HG02610 (cell line): ENCODE data around the gene OR5D18.
"Not testable (repeated sequence)": the region's sequence is repeated elsewhere in the genome, so short reads cannot be mapped to it uniquely, and the experiment has no call there.

Experiments
- ATAC-seq: cut with Tn5 transposase; IDR thresholded peaks from one replicate; pipeline ENCODE4 v1.9.1; 2021; ENCODE audit warnings: mild to moderate bottlenecking, moderate library complexity; ENCODE audit not compliant: unreplicated experiment

Gene OR5D18

DNA sequence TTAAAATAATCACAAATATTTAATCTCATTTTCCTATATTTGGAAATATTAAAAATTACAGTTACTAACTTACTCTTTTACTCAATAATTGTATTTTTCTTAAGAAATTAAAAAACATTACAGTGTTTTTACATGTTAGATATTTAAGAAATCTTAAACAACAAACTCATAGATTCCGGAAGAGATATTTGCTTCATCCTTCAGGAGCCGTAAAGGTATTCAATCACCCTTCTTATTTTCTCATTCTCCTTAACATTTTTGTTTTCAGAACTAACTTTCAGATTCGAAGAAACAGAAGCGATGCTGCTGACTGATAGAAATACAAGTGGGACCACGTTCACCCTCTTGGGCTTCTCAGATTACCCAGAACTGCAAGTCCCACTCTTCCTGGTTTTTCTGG lies at the start of gene OR5D18:
TSS of gene OR5D18 (plus strand) at position 301 of the 400 bp plus-strand sequence. CDS start at position 301, 0 bp downstream.
- ATAC-seq: no peak

DNA sequence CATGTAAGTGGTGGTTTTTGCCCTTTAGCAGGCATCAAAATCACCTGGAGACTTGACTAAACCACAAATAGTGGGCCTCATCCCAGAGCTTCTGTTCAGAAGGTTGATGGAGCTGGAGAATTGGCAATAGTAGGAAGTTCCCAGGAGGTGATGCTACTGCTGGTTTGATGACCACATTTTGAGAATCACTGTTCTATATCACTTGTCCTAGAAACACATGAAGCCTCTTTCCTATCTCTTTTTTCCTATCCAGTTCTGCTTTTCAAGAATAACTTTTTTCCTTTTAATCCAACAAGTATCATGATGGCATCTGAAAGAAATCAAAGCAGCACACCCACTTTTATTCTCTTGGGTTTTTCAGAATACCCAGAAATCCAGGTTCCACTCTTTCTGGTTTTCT lies 46.3 kb upstream of the OR5D18 start, which contains the start of gene OR5D13:
TSS of gene OR5D13 (plus strand) at position 301 of the 400 bp plus-strand sequence. CDS start at position 301, 0 bp downstream.
- ATAC-seq: no peak

DNA sequence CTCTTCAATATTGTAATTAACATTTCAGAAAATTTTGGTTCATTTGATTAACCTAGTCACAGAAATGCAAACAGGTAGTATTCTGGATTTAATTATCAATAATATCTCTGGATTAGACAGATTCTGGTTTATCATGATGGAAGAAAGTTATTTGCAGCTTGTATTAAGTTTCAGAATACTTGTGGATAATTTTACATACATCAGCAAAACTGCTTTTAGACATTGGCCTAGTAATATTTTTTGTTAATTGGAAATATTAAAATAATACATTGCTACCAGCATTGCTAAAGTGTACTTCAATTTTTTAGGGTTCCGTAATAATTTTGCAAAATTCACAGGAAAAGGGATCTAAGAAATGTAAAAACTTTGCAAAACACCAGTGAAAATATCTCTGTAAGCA lies 27.8 kb upstream of the OR5D18 start:
- ATAC-seq: no peak

- no peak for ATAC-seq
Measured at GRCh38 chr11:55793321-55793720, 26.1 kb upstream of the OR5D18 start.

DNA sequence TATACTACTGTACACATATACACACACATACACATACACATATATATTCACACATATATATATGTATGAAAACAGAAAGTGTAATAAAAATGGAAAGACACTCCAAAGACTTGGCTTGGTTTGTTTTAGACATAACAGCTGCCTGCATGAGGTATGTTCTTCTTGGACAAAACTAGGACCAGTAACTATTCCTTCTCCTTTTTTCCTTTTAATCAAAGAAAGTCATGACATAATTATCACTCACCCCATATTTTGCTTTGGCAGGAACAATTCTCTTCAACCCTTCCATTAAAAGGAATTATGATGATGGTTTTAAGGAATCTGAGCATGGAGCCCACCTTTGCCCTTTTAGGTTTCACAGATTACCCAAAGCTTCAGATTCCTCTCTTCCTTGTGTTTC lies 24.2 kb upstream of the OR5D18 start, which contains the start of gene OR5D14:
TSS of gene OR5D14 (plus strand) at position 301 of the 400 bp plus-strand sequence. CDS start at position 301, 0 bp downstream.
- no peak for ATAC-seq

- ATAC-seq: no peak
Measured at GRCh38 chr11:55806248-55806647, 13.2 kb upstream of the OR5D18 start.

DNA sequence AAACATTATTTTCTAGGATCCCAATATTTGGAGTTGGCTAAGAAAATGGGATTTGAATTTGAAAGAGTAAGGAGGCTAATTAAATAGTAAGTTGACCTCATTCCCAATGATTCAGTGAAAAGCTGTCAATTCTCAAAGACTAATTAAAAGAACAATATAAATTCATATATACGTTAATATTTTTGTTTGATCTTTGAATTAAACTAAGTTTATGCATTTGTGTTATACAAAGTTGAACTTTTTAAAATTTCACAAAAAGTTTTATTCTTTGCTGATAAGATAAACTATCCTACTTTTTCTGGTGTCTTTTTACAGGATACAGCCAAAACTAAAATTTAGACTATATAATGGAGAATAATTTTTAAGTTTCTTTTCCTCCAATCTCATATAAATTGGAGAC lies 8.4 kb upstream of the OR5D18 start, which contains the start of gene OR5L1:
TSS of gene OR5L1 (plus strand) at position 301 of the 400 bp plus-strand sequence. CDS start 100 bp downstream, outside the sequence.
- ATAC-seq: no peak

- no peak for ATAC-seq
Measured at GRCh38 chr11:55826919-55827318, 7.5 kb downstream of the OR5D18 start, which contains the start of gene OR5L2. Gene OR5L2, plus strand, starts transcription at chr11:55827219. Its CDS starts 0 bp downstream, at chr11:55827219.

- ATAC-seq: no peak
Measured at GRCh38 chr11:55838452-55838851, 19.0 kb downstream of the OR5D18 start, which contains the start of gene OR5D16. Gene OR5D16, plus strand, starts transcription at chr11:55838752. Its CDS starts 0 bp downstream, at chr11:55838752.

DNA sequence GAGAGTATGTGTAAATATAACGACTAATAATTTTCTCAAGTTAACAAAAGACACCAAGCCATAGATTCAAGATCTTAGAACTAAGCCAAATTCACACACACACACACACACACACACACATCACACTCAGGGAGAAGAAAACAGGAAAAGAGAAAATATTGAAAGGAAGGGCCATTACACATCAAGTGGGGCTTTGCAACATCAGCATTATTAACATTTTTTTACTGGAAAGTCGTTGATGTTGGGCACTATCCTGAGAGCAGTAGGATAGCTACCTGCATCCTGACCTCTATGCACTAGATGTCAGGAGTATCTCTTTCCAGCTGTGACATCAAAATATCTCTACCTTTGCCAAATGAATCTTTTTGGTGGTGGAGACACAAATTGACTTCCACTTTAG lies 28.0 kb downstream of the OR5D18 start:
- ATAC-seq: no peak

- no peak for ATAC-seq
Measured at GRCh38 chr11:55849037-55849436, 29.6 kb downstream of the OR5D18 start.

DNA sequence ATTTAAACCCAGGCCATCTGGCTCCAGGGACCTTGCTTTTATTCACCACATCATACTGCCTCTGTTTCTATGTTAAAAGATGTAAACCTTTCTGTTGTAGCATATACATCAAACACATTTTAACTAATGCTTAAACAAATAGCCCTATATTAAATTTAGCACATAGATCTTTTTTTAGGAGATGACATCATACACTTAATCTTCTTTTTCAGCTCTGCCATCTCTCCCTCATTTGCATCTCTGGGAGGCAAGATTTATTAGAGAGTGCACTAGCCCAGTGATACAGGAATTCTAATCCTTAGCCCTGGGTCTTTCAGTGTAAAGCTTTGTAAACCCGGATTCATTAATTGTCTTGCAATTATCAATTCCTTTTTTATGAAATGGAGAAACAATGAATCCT lies 32.7 kb downstream of the OR5D18 start:
- no peak for ATAC-seq

DNA sequence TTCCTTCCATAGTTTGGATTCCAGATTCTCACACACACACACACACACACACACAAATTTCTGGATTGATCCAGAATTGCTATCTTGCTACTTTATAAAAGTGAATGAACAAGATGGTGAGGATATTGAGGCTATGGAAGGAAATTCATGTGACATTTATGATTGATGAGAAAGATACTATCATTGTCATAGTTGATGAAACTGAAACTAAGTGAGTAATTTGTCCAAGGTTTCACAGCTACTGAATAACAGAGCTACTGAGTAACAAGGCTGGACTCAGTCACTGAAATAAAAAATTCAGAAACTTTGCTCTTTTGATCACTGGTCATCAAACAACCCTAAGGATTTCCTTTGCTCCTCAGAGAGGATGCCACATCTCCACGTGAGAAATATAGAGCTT lies 35.3 kb downstream of the OR5D18 start:
- ATAC-seq: peak; percentile 38

DNA sequence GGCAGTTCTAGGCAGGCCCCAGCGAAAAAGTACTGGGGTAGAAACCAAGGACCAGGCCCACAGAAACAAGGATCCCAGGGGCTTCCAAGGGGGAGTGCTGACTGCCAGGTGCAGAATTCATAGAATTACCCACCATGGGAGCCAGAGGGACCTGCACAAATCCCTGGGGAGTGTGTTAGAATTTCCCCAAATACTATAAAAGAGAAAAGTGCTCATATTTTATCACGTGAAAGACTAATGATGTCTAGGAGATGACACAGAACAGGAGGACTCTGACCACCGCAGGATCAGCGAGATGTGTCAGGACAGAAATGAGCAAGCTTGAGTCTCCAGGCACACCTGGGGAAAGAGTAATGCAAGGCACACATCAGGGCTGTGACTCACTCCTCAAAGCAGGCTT lies 47.9 kb downstream of the OR5D18 start:
- ATAC-seq: not testable (repeated sequence)
